Measurements from ENCODE around the gene PRIMA1. TPM values are rescaled to one million over a fixed set of nuclear protein-coding genes. Genes with fewer than 3 reads are reported as not detected.
"Not testable (repeated sequence)": the region's sequence is repeated elsewhere in the genome, so short reads cannot be mapped to it uniquely, and the experiment has no call there.

The PRIMA1 gene
- total RNA-seq (2014; rRNA removed; shearing (Covaris generic); ENCODE audit: low replicate concordance): not detected in 2 replicates

- Histone ChIP-seq H3K9me3 (no peaks in the 10 kb centered on the region), H3K36me3 (no peaks in the 10 kb centered on the region), H3K4me3 (peak within 1 kb of the TSS; percentile 46), H3K27me3 (no peaks in the 10 kb centered on the region)
- DNase-seq: no peak
Measured at GRCh38 chr14:93788293-93788542, at the start of gene PRIMA1. Gene PRIMA1, minus strand, starts transcription at chr14:93788485. Its CDS starts 767 bp downstream, at chr14:93787718.

- Histone ChIP-seq H3K4me3 (no peak overlapping the region), H3K36me3 (no peaks in the 10 kb centered on the region), H3K27me3 (no peaks in the 10 kb centered on the region), H3K9me3 (no peaks in the 10 kb centered on the region)
- DNase-seq: no peak
Measured at GRCh38 chr14:93834699-93835371, 46.5 kb upstream of the PRIMA1 start.

- H3K36me3 ChIP-seq: no peaks in the 10 kb centered on the region
- no peaks in the 10 kb centered on the region for H3K27me3 ChIP-seq
- DNase-seq: no peak
- H3K9me3 ChIP-seq: no peaks in the 10 kb centered on the region
- H3K4me3 ChIP-seq: no peak overlapping the region
Measured at GRCh38 chr14:93832665-93833064, 44.4 kb upstream of the PRIMA1 start.

GRCh38 chr14:93832081-93832480, 43.8 kb upstream of the PRIMA1 start:
- Histone ChIP-seq H3K4me3 (no peak overlapping the region), H3K27me3 (no peaks in the 10 kb centered on the region), H3K9me3 (no peaks in the 10 kb centered on the region), H3K36me3 (no peaks in the 10 kb centered on the region)
- no peak for DNase-seq

- H3K27me3 ChIP-seq: no peaks in the 10 kb centered on the region
- H3K4me3 ChIP-seq: no peak overlapping the region
- no peaks in the 10 kb centered on the region for H3K9me3 ChIP-seq
- no peaks in the 10 kb centered on the region for H3K36me3 ChIP-seq
- DNase-seq: no peak
Measured at GRCh38 chr14:93830753-93831461, 42.6 kb upstream of the PRIMA1 start.

- no peak for DNase-seq
- no peaks in the 10 kb centered on the region for H3K27me3 ChIP-seq
- no peak overlapping the region for H3K4me3 ChIP-seq
- no peaks in the 10 kb centered on the region for H3K9me3 ChIP-seq
- no peaks in the 10 kb centered on the region for H3K36me3 ChIP-seq
Measured at GRCh38 chr14:93829839-93830481, 41.7 kb upstream of the PRIMA1 start.

- H3K27me3 ChIP-seq: no peaks in the 10 kb centered on the region
- no peaks in the 10 kb centered on the region for H3K36me3 ChIP-seq
- DNase-seq: no peak
- H3K4me3 ChIP-seq: no peak overlapping the region
- no peaks in the 10 kb centered on the region for H3K9me3 ChIP-seq
Measured at GRCh38 chr14:93825235-93825553, 36.9 kb upstream of the PRIMA1 start.

GRCh38 chr14:93824518-93825234, 36.4 kb upstream of the PRIMA1 start:
- no peaks in the 10 kb centered on the region for H3K9me3 ChIP-seq
- H3K27me3 ChIP-seq: no peaks in the 10 kb centered on the region
- no peak overlapping the region for H3K4me3 ChIP-seq
- no peak for DNase-seq
- no peaks in the 10 kb centered on the region for H3K36me3 ChIP-seq

GRCh38 chr14:93824076-93824475, 35.8 kb upstream of the PRIMA1 start:
- Histone ChIP-seq H3K9me3 (no peaks in the 10 kb centered on the region), H3K36me3 (no peaks in the 10 kb centered on the region), H3K27me3 (no peaks in the 10 kb centered on the region), H3K4me3 (no peak overlapping the region)
- no peak for DNase-seq

GRCh38 chr14:93821051-93821450, 32.8 kb upstream of the PRIMA1 start:
- Histone ChIP-seq H3K36me3 (no peaks in the 10 kb centered on the region), H3K9me3 (no peaks in the 10 kb centered on the region), H3K4me3 (no peak overlapping the region), H3K27me3 (no peaks in the 10 kb centered on the region)
- DNase-seq: no peak

- Histone ChIP-seq H3K27me3 (no peaks in the 10 kb centered on the region), H3K36me3 (no peaks in the 10 kb centered on the region), H3K4me3 (no peak overlapping the region), H3K9me3 (peaks cover 7% of the 10 kb centered on the region)
- DNase-seq: no peak
Measured at GRCh38 chr14:93818857-93819256, 30.6 kb upstream of the PRIMA1 start.

- DNase-seq: no peak
- Histone ChIP-seq H3K36me3 (no peaks in the 10 kb centered on the region), H3K9me3 (peaks cover 7% of the 10 kb centered on the region), H3K4me3 (no peak overlapping the region), H3K27me3 (no peaks in the 10 kb centered on the region)
Measured at GRCh38 chr14:93811676-93812075, 23.4 kb upstream of the PRIMA1 start.

GRCh38 chr14:93811020-93811419, 22.7 kb upstream of the PRIMA1 start:
- no peaks in the 10 kb centered on the region for H3K36me3 ChIP-seq
- no peak for DNase-seq
- H3K9me3 ChIP-seq: peaks cover 7% of the 10 kb centered on the region
- H3K27me3 ChIP-seq: no peaks in the 10 kb centered on the region
- H3K4me3 ChIP-seq: no peak overlapping the region

- H3K4me3 ChIP-seq, H3K36me3 ChIP-seq, H3K9me3 ChIP-seq, H3K27me3 ChIP-seq, DNase-seq: not testable (repeated sequence)
Measured at GRCh38 chr14:93809491-93810420, 21.5 kb upstream of the PRIMA1 start.

GRCh38 chr14:93804654-93805053, 16.4 kb upstream of the PRIMA1 start:
- Histone ChIP-seq H3K27me3 (no peaks in the 10 kb centered on the region), H3K9me3 (no peaks in the 10 kb centered on the region), H3K4me3 (no peak overlapping the region), H3K36me3 (no peaks in the 10 kb centered on the region)
- no peak for DNase-seq

- Histone ChIP-seq H3K27me3 (no peaks in the 10 kb centered on the region), H3K36me3 (no peaks in the 10 kb centered on the region), H3K9me3 (no peaks in the 10 kb centered on the region), H3K4me3 (no peak overlapping the region)
- no peak for DNase-seq
Measured at GRCh38 chr14:93803408-93804318, 15.4 kb upstream of the PRIMA1 start.

Measured in MG63 (cell line).